Activated naive CD4-positive, alpha-beta T cell (primary cell): ENCODE data around the gene MATN1.
"Not testable (repeated sequence)": the region's sequence is repeated elsewhere in the genome, so short reads cannot be mapped to it uniquely, and the experiment has no call there.

Experiments
- DNase-seq, 4 experiments: peaks; one replicate each; lab custom pipeline; 2025; lab: John Stamatoyannopoulos, UW

The MATN1 gene, protein sequence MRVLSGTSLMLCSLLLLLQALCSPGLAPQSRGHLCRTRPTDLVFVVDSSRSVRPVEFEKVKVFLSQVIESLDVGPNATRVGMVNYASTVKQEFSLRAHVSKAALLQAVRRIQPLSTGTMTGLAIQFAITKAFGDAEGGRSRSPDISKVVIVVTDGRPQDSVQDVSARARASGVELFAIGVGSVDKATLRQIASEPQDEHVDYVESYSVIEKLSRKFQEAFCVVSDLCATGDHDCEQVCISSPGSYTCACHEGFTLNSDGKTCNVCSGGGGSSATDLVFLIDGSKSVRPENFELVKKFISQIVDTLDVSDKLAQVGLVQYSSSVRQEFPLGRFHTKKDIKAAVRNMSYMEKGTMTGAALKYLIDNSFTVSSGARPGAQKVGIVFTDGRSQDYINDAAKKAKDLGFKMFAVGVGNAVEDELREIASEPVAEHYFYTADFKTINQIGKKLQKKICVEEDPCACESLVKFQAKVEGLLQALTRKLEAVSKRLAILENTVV

GRCh38 chr1:30723331-30723755, at the start of gene MATN1:
Gene MATN1, minus strand, starts transcription at chr1:30723585. Its CDS starts 34 bp downstream, at chr1:30723551.
- DNase-seq, result no peak

DNA sequence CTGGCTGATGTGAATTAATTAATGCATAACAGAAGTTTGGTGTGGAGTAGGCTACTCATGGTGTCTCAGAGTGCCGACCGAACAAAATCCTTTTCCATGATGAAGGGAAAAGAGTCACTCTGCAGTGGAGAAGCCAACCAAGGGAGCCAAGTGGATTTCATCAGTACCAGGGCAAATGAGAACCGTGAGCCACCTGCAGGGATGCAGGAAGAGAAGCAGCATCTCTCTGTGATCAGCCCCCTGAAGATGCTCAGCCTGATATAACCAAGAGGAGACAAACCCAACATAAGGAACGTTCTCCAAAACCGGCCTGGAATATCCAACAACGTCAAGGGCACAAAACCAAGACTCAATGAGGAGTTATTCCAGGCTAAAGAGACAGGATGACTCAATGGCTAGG, 47.6 kb upstream of the MATN1 start:
- no peak for DNase-seq

- DNase-seq, result no peak
Measured at GRCh38 chr1:30770150-30770549, 46.8 kb upstream of the MATN1 start.

DNA sequence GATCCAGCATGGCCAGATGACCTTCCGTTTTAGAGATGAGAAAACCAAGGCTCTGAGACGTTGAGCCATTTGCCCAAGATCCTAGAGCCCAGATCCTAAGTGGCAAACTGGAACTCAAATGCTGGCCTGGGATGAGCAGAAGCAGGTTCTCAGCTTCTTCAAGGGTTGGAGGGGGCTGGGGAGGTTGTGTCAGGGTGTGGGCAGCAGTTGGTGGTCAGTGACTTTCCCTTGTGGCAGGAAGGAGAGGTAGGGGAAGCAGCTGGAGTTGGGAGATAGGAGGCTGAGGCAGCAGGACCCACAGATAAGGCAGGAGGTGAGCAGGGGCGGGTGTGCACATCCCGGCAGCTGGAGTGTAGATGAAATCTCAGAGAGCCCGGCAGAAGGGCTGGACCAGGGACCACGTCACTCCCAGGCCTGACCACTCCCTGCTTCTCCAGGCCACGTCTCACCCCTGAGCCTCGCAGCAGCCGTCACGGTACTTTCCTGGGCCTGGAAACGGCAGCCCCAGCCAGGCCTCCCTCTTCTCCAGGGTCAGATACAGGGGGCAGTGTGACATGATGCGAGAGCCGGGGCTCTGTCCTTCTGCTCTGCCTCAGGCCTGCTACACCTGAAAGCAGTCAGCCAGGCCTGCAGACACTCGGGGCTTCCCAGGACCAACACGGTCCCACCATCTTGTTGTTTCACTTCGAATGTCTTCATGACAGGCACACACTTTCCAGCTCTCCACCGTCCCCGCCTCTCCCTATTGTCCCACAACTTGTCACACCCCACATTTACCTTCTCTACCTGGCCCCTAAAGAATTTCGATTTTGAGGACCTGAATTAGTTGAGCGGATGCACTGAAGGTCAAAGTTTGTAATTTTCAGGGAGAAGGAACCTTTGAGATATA, 45.7 kb upstream of the MATN1 start:
- no peak for DNase-seq

- DNase-seq, result no peak
Measured at GRCh38 chr1:30768159-30768829, 44.9 kb upstream of the MATN1 start.

DNA sequence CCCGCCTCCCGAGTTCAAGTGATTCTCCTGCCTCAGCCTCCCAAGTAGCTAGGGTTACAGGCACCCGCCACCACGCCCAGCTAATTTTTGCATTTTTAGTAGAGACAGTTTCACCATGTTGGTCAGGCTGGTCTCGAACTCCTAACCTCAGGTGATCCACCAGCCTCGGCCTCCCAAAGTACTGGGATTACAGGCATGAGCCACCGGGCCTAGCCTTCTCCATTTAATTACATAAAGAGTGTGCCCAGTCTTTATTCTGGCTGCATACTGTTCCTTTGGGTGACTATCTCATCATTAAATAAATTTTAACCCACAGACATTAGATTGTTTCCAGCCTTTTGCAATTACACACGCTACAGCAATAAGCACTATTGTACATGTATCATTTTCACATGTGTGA, 43.6 kb upstream of the MATN1 start:
- DNase-seq, result not testable (repeated sequence)

- DNase-seq, result no peak
Measured at GRCh38 chr1:30765556-30766434, 42.4 kb upstream of the MATN1 start.

- DNase-seq, result no peak
Measured at GRCh38 chr1:30764939-30765555, 41.7 kb upstream of the MATN1 start.

GRCh38 chr1:30764396-30764795, 41.0 kb upstream of the MATN1 start:
- no peak for DNase-seq

GRCh38 chr1:30763651-30764248, 40.4 kb upstream of the MATN1 start:
- no peak for DNase-seq

DNA sequence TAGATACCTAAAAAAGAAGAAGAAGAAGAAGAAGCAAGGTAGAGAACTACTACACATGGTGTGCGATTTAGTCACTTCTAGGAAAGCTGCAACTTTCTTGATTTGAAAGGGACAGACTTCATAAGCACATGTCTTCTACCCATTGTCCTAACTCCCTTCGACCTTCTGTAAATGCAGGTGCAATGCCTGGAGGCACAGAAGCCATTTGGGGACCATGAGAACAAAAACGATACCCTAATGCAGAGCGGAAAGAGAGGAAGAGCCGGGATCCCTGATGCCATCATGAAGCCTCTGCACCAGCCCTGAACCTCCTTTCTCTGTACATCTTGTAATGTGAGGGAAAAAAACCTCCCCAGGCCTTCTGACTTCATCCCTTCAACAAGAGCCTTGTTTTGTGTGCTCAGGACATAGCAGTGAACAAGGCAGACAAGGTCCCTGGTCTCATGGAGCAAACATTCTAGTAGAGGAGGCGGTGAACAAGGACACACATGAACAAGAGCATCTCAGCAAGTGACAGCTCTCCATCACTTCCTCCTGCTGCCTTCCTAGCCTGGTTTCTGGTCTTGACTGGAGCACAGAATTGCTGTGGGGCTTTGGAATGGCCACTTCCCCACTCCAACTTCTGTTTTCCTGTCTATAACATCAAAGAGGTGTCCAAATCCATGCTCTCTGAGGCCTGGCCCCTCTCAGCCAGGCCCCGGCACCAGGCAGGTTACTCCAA, 39.7 kb upstream of the MATN1 start:
- DNase-seq, result no peak

GRCh38 chr1:30762152-30762929, 39.0 kb upstream of the MATN1 start:
- no peak for DNase-seq

- no peak for DNase-seq
Measured at GRCh38 chr1:30761381-30762151, 38.2 kb upstream of the MATN1 start.

DNA sequence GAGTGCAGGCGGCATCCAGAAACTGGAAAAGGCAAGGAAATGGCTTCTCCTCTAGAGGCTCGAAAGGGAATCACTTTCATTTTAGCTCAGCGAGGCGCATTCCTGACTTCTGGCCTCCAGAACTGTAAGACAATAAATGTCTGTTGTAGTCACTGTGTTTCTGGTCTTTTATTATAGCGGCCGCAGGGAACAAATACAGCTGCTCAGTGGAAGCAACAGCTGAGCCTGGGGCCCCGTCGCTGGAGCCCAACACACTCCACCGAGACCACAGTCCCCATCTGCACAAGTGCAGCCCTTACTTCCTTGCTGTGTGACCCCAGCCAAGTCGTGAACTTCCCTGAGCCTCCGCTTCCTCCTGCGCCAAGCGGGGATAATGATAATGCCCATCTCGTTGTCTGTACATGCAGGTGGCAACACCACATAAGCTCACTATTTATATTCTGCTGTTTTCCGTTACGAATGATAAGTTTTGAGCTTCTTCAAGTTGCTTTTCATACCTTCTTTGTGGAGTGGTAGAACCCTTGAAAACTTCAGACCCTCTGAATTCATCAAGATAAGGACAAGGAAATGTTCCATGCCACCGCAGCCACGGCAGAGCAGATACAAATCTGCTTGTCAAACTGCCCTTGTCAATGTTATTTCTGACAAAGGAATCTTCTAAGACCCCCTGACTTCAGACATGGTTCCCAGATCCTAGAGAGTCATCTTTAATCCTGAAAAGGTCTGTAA, 37.4 kb upstream of the MATN1 start:
- DNase-seq, result no peak

GRCh38 chr1:30759718-30760281, 36.4 kb upstream of the MATN1 start:
- peak in 3 of 4 experiments; percentile 33 to 55 (median 42) for DNase-seq

DNA sequence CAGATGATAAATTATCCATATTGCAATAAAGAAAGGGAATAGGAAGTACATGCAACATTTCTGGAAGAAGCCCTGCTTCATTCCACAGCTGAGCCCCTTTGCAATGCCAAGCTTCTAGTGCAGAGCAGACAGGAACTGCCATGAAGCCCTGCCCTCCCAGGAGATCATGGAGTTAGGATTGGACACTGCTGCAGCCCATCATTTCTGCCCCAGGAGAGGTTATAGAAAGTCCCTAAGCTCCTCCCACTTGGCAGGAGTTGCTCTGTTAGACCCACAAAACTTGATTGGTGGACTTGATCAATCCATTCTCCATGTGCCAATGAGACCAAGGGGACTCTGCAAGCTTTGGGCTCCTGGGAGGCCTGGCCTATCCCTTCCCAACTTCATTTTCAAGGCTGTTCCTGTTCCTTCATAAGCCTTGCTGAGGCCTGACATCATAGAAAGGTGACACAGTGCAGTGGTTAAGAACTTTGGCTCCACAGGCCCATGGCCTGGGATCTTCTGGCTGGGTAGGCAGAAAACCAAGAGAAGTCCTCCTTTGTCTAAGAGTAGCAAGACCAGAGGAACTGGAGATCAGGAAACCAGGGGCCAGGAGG, 35.5 kb upstream of the MATN1 start:
- DNase-seq, result no peak
